Measurements from ENCODE around the gene CCDC57. TPM values are rescaled to one million over a fixed set of nuclear protein-coding genes. Genes with fewer than 3 reads are reported as not detected.
A peak's percentile ranks its signal among the peaks of the same experiment; 100 is the strongest.

Gene CCDC57
- total and polyA plus RNA-seq, 9 of the 15 experiments (the other 6 are each of a cell fraction or from before 2014, with no cell fraction given): 0.83 to 36.2 (median 13.6) TPM

DNA sequence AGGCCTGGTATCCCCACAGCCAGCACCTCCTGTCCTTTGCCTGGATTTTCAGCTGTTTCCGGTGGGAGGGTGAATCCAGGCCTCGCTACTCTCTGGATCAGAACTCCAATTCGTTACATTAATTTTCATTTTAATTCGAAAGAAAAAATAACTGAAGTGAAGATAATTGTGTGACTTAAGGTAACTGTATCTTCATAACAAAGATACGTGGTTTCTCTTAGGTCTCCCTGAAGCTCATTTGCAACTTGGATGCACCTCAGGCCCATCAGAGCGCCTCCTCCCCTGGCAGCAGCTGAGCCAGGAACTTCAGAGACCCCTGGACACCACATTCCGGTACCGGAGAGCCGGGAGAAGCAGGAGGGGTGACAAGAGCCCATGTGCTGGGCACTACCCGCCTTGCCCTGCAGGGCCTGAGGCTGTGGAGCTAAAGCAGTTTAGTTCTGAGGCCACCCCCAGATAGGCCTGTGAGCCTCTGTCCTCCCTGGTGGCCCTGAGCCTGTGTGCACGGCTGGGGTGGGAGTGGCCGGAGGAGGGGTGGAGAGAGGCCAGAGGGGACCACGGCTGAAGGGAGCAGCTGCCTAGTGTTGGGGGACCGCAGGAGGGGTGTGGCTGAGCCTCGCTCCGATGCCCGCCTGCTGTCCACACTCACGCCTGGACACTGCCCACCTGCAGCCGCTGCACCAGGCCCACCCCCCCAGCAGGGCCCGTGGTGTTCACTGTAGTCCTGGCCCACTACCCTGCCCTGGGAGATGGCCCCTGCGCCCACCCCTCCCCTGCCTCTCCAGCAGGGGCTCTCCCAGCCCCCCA, 135.7 kb downstream of the CCDC57 start (continued):
- TF ChIP-seq AFF4 (CRISPR knock-in tag; IDR thresholded peaks at IDR 0.05) (0 out of 2 replicates have a peak, but pooled peaks have one; percentile 64), HMGN3 (IDR thresholded peaks at IDR 0.05; ENCODE audit: borderline replicate concordance, extremely low read depth, insufficient read length, low read depth, low read length) (peak; percentile 70), PYGO2 (tag; IDR thresholded peaks at IDR 0.05) (no peak), ZNF239 (CRISPR knock-in tag; IDR thresholded peaks at IDR 0.05) (no peak), ZMIZ1 (IDR thresholded peaks at IDR 0.05; ENCODE audit: low read depth in 2 of 2, low read length in 2 of 2) (no peak), CBX1 (IDR thresholded peaks at IDR 0.05; ENCODE audit: low read depth) (peak; percentile 2; the same call in 1 of the 2 replicates), FOXM1 (IDR thresholded peaks at IDR 0.05; ENCODE audit: low read depth) (no peak), FOXM1 (CRISPR knock-in tag; IDR thresholded peaks at IDR 0.05; ENCODE audit: low read depth) (peak; percentile 66; the same call in 1 of the 2 replicates)
- TF ChIP-seq, protein P1, sequence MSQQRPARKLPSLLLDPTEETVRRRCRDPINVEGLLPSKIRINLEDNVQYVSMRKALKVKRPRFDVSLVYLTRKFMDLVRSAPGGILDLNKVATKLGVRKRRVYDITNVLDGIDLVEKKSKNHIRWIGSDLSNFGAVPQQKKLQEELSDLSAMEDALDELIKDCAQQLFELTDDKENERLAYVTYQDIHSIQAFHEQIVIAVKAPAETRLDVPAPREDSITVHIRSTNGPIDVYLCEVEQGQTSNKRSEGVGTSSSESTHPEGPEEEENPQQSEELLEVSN (IDR thresholded peaks at IDR 0.05; ENCODE audit: borderline replicate concordance in 1 of 2, extremely low read depth in 1 of 2, insufficient read depth in 1 of 2, insufficient read length in 1 of 2, low read depth in 1 of 2, low read length in 1 of 2, poor library complexity in 1 of 2, severe bottlenecking in 1 of 2): peak in 1 of 2 experiments; percentile 2
